Measurements from ENCODE around the gene STARD7. TPM values are rescaled to one million over a fixed set of nuclear protein-coding genes. Genes with fewer than 3 reads are reported as not detected.

STARD7 gene
- total RNA-seq, 1 donor from 2014 or later, result 66.1 TPM

DNA sequence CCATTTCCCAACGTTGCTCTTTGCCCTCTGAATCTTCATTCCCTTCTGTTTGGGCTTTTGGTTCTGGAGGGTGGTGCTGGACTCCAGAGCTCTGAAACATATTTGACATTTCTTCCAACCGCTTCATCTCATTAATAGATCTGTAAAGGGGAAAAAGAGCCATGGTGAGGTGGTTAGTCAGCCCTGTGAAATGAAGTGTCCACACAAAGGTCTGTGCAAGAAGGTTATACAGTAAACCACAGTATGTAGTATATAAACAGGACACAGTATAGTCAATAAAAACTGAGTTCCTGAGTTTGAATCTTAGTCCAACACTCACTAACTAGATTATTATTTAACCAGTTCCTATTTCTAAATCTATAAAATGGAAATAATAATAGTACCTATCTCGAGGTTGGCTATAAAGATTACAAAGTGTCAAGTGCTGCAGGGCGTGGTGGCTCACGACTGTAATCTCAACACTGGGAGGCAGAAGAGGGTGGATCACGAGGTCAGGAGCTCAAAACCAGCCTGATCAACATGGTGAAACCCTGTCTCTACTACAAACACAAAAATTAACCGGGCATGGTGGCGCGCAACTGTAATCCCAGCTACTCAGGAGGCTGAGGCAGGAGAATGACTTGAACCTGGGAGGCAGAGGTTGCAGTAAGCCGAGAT, 13.1 kb downstream of the STARD7 start:
- ATAC-seq, result no peak

DNA sequence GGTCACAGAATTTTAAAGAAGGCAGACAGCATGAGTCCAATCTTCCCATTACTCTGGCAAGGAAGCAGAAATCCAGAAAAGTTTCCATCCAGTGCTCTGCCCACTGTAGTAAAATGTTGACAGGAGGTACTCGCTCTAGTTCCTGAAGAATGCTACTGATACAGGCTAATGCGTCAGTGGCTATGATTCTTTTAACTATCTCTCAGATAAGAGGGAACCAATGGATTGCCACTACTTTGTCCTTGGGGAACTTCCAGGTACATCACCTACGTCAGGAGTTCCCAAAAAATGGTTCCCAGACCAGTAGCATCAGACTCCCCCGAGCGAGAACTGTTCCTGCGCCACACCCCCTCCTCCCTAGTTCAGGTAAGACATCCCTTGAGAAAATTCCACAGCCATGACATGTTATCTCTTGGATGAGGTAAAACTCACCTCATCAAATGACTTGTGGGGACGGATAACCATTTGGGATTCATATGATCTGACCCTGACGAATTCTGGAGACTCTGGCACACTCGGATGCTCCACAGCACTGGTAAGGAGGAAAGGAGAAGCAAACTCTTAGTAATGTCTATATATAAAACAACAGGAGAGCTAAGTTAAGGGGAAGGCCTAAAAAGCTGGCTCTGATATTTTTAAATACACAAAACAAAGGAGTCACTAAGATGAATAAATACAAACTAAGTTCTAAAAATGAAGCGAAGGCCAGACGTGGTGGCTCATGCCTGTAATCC, 16.5 kb downstream of the STARD7 start:
- ATAC-seq, result no peak

DNA sequence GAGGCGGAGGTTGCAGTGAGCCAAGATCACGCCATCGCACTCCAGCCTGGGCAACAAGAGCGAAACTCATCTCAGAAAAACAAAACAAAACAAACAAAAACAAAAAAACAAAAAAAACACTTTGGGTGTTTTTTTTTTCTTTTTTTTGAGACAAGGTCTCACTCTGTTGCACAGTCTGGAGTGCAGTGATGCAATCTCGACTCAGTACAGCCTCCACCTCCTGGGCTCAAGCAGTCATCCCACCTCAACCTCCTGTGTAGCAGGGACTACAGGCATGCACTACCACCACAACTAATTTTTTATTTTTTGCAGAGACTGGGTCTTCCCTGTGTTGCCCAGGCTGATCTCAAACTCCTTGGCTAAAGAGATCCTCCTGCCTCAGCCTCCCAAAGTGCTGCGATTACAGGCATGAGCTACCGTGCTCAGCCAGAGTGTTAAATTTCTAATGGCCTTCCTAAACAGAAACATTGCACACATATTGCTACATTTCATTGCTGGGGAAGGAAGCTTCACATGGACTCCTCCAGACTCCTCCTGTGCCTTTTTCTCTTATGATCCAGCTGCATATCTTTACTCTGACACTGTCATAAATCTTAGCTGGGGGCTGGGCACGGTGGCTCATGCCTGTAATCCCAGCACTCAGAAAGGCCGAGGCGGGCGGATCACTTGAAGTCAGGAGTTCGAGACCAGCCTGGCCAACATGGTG, 19.7 kb downstream of the STARD7 start:
- ATAC-seq, result no peak

DNA sequence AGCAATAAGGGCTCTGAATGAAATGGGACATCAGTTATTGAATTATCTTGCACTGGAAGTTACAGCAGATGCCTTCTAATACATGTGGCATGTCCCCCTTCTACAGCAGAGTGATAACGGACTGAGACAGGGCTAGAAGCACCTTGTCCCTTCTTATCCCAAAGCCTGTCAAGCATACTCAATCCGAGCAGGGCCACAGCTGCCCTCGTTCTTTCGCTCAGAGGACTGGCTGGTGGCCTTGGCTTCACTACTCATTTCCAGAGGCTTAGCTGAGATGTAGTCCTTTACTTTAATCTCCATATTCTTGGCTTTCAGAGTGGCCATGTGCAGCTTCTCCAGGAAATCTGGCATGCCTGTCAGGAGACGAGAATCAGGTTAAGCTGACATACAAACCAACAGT, 22.1 kb downstream of the STARD7 start:
- no peak for ATAC-seq

DNA sequence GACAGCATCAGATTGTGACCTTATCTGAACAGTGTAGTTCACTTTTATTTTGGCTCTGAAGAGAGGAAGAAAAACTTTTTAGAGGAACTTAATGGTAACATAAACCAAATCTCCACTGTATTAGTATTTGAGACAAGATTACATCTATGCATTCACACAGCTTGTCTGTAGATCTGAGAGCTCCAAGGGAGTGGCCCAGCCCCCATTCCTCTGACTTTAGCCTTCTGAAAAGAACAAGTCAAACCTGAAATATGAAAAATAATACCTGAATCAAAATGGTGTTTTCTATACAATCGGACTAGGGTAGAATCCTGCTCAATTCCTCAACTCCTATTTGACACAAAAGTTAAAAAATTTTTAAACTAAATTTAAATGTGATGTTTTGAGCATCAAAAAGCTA, 23.1 kb downstream of the STARD7 start:
- no peak for ATAC-seq

DNA sequence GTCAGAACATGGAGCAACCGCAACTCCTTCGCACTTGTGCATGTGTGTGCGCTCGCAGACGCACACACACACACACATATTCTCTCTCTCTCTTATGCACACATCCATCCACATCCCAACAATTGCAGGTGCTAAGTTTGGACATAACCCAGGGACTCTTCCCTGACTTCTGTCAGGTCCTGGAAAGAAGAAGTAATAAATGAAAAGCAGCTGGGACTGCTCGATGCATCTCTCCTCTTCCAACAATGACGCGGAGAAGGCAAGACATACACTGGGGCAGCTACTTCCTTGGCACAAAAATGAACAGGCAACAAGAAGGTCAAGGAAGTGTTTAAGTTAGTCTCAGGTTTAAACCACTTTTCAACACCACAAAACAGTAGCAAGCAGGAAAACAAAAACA, 23.6 kb downstream of the STARD7 start:
- ATAC-seq, result no peak

DNA sequence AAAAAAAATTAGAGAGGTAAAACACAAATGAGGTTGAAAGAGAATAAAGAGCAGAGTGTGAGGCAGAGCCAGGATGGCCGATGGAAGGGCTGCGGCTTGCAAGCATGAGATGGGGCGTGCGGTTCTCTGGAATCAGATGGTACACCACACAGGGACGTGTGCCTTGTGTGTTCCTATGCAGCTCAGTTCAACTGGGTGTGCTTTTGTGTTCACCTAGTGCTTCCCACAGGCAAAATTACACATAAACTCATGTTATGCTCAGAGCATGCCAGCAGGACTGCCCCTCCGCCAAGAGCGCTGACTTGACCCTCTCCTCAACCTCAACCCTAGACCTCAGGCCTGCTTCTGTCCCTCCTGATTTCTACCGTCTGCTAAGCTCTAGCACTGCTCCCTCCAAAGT, 24.4 kb downstream of the STARD7 start:
- peak; percentile 22 for ATAC-seq

DNA sequence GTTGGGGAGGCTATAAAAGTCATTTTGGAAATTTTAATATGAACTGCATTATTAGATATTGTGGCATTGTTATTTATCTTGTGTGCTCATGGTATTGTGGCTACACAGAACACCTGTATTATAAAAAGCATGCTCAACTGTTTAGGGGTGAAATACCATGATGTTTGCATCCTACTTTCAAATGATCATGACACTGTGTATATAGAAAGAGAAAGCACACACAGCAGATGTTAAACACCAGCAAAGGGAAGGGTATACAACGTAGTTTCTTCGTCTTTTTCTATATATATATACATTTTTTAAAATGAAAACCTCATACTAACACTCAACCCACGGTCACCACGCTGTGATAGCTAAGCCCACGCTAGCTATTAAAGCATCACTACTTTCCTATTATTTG, 27.1 kb downstream of the STARD7 start:
- no peak for ATAC-seq

DNA sequence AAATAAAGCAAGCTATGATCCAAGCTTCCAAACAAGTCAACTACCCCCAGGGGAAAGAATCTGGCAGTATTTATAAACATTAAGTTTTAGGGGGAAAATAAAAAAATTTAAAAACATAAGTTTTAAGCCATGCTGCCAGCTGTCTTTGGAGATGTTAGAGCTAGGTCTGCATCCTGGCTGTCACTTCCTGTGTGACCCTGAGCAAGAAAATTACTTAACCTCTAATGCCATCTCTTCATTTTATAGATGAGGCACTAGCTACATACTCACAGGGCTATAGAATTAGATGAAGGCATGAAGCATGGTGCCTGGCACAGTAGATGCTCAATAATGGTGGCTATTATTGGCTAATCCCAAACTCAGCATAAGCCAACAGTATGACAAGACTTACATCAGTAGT, 28.1 kb downstream of the STARD7 start:
- no peak for ATAC-seq

DNA sequence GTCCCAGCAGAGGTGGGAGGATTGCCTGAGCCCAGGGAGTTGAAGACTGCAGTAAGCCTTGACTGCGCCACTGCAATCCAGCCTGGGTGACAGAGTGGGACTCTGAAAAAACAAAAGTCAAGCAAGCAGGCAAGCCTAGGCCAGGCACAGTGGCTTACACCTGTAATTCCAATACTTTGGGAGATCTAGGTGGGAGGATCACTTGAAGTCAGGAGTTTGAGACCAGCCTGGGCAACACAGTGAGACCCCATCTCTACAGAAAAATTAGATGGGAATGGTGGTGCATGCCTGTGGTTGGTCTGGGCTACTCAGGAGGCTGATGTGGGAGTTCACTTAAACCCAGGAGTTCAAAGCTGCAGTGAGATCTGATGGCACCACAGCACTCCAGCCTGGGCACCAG, 28.6 kb downstream of the STARD7 start:
- ATAC-seq, result no peak

DNA sequence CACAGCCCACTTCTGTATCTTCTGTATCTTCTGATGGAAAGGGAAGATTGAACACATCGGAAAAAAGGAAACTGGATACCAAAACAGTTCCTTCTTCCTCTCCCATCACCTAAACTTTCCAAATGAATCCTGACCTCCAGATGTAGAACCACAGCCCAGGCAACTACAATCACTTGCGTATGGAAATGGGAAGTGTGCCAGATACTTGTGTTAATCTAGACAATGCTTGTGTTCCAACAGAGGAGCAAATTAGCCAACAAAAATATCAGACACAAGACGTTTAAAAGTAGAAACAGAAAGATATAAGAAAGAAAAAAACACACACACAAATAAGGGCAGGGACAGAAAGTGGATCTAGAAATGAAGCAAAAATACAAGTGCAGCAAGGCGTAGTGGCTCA, 32.0 kb downstream of the STARD7 start:
- no peak for ATAC-seq

DNA sequence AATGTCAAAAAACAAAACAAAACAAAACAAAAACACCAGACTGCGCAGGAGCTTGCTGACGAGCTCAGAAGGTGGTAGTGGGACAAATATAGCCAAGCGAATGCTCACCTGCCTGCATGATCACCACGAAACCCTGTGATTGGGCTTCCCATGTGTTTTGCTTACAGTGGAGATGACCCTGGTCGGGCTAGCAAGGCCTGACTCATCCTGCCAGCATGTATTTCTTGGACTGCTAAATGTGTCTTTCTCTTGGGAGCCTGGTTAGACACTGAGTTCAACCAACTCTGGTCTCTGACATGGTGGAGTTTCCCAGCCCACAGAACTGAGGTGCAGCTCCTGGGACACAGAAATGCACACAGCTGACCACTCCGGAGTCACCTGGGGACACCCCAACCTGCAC, 32.7 kb downstream of the STARD7 start:
- ATAC-seq, result no peak

DNA sequence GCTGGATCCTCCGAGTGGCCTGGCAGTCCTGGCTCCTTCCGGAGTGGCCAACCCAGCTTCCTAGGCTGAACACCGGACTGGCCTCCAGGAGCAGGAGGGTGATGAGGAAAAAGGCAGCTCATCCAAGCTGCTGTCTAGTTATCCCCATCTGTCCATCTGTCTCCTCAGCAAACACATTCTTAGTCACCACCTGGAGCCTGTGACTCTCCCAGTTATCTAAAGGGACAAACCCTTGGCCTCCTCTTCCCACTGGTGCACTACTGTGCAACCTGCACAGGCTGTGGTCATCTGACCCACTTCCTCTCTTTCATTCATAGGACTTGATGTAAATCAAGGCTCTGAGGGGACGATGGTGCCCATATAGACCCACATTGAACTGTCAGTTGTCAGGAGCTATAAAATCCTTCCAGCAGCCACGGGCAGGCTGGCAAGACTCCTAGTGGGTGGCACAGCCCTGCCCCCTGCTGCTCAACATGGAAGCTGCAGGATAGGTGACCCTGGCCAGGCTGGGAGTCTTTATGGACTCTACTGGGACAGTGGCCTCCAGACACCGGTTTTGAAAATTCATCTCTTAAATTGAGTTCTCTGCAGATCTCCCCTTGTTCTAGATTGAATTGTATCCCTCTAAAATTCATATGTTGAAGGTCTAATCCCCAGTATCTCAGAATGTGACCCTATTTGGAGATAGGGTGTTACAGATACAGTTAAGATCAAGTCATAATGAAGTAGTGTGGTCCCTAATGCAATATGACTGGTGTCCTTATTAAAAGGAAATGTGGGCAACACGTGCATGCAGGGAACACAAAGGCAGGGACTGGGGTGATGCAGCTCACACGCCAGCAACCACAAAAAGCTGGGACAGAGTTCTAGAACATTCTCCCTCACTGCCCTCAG, 34.1 kb downstream of the STARD7 start:
- peak; percentile 90 for ATAC-seq

DNA sequence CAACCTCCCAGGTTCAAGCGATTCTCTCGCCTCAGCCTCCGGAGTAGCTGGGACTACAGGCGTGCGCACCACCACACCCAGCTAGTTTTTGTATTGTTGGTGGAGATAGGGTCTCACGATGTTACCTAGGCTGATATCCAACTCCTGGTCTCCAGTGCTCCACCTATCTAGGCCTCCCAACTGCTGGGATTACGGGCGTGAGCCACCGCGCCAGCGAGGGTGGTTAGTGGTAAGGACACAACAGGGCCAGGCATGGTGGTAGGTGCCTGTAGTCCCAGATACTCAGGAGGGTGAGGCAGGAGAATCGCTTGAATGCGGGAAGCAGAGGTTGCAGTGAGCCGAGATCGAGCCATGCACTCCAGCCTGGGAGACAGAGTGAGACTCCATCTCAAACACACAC, 36.8 kb downstream of the STARD7 start:
- ATAC-seq, result no peak

DNA sequence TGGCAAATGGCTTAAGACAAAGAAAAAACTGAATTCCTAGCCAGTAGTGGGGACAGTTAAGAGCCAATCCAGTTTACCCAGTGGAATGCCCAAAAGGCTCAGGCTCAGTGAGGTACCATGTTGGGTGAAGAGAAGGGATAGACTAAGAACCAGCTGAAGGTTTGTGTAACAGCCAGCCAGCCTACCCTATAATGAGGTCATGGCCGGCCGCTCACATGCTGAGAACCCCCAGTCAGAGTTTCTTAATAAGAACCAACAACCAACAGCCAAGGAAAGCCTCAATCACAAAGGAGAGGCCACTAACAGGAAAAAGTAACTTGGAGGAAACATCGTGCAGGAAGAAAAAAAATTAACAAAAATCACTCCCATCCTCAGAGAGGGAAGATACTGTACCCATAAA, 38.0 kb downstream of the STARD7 start:
- ATAC-seq, result no peak

DNA sequence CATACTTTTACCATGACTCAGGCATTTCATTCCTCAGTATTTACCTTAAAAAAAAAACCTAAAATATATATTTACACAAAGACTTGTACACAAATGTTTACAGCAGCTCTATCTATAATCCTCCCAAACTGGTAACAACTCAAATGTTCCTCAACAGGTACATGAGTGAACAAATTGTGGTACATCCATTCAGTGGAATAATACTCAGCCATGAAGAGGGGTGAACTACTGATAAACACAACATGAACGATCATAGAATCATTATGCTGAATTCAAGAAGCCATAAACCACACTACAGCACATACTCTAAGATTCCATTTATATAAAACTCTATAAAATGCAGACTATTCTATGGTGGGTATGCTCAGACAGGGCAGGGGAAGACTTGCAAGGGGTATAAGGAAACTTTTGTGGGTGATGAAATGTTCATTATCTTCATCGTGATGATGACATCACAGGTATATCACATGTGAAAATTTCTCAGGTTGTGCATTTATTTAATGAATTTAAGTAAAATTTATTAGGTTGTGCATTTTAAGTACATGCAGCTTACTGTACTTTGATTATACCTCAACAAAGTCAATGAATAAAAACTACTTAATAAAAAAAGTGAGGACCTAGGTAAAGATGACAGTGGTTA, 38.6 kb downstream of the STARD7 start:
- no peak for ATAC-seq

DNA sequence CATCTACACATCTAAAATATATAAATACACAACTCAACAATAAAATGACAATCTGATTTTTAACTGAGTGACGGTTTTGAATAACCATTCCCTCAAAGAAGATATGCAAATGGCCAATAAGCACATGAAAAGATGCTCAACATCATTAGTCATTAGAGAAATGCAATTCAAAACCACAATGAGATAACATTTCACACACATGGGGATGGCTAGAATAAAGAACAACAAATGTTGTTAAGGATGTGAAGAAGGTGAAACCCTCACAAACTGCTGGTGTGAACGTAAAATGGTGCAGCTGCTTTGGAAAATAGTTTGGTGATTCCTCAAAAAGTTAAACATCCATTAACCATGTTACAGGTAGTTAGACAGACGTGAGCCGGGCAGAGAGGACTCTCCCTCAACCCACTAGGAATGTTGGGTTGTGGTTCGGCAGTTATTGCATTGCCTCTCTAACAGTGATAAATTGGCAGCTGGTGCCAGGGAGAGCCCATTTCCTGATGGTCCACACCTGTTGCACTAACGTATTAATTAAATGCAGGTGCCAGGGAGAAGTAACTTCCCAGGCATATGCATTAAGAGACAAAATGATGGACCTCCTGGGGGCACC, 41.1 kb downstream of the STARD7 start:
- ATAC-seq, result no peak

DNA sequence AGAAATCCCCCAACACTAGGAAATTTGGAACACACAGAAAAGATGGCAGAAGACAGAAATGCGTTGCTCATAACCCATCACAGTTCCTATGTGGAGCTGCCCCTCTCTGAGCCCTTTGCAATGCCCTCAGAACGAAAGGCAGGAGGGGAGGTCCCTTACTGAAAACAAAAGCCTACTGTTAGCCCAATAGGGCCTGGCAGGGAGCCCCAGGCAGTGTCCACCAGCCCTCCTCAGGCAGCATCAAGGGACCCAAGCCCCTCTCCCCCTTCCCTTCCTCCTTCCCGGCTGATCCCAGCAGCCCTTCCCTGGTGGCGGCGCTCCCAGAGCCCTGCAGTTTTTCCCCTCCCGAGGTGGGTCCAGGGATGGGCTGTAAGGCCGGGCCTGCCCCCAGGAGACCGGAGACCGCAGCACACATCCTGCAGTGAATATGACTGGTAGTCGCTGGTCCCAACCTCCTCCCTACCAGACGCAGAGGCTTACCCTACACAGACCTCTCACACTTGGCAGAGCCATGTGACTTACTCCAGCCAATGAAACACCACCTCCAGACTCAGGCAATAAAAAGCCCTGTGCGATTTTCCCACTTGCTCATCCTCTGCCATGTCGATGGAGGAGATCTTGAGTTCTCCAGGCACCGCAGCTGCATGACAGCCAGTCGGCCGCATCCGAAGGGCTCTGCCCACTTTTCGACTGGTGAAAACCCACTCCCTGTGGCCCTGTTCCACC, 44.0 kb downstream of the STARD7 start:
- peak; percentile 58 for ATAC-seq

DNA sequence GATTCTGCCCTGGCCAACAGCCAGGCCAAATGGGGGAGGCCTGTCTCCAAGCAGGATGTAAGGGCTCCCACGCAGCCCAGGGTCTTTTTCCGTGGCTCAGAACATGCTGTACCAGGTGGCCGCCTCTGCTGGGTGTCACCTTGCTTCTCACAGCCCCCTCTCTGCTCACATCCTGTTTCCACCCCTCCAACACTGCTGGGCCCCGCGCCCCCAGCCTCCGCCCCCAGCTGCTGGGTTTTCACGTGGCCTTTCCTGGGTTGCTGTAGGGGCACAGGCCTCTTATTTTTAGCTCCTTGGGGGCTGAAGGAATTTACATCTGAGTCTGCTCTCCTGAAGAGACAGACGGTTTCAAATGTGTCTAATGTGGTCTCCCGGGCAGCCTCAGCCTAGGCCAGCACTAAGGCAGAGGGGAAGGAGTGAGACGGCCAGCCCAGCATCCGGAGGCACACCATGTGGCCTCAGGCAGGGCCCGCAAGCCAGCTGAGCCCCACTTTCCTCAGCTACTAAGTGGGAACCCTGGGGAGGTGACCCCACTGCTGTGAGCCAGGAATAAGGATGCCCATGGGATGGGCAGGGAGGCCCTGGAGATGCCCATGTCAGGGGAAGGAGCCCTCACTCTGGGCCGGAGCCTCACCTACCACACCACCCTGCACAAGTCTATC, 44.7 kb downstream of the STARD7 start:
- peak; percentile 59 for ATAC-seq

DNA sequence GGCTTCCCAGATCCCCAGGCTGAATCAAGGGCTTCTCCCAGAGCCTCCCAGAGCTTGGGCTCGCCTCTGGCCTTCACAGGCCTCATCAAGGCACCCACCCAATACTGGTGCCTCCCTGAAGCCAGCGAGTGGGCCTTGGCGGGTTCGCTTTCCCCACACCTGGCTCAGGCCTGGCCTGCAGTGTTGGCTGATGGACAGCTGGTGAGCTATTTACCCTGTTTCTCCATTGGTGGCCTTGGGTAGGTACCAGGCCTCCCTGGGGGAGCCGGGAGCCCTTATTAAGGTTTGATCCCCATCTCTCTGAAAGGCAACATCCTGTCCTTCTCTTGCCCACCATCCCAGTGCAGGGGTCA, 45.2 kb downstream of the STARD7 start:
- ATAC-seq, result no peak

DNA sequence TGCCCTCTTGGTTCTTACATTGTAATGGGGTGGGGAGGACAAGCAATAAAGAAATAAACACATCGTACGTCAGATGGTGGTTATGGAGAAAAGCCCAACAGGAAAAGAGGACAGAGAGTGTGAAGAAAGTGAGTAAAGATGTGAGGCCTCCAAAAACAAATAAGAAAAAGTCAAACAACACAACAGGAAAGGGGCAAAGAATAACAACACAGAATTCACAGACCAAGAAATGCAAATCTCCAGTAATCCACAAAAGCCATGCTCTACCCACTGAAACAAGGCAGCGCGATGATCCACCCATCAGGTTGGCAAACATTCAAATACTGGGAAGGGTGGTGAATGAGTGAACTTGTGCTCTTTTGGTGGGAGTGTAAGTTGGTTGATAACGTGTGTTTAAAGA, 46.7 kb downstream of the STARD7 start:
- no peak for ATAC-seq
